GM12878 (cell line): ENCODE measurements around the gene MAMDC4. TPM values are rescaled to one million over a fixed set of nuclear protein-coding genes. Genes with fewer than 3 reads are reported as not detected.

ENCODE experiments used
- CEBPZ ChIP-seq: fragments of 150-350 bp; IDR thresholded peaks from 2 replicates; pipeline ENCODE4 v1.6.1; 2016; ENCODE audit warnings: low read depth, low read length
- E2F8 ChIP-seq: fragments of 450-650 bp; IDR thresholded peaks from 2 replicates; pipeline ENCODE4 v1.6.1; 2018; ENCODE audit warnings: mild to moderate bottlenecking, low read depth, moderate library complexity; ENCODE audit not compliant: partially characterized antibody
- MEF2A ChIP-seq: IDR thresholded peaks from 2 replicates; pipeline ENCODE4 v1.6.1; 2011; ENCODE audit warnings: low read depth, mild to moderate bottlenecking, low read length, moderate library complexity; ENCODE audit not compliant: insufficient read depth
- SUPT20H ChIP-seq: IDR thresholded peaks from 2 replicates; pipeline ENCODE4 v1.6.1; 2011; ENCODE audit warnings: low read depth, mild to moderate bottlenecking, low read length, moderate library complexity, borderline replicate concordance; ENCODE audit not compliant: control insufficient read depth
- TCF7 ChIP-seq: IDR thresholded peaks from 2 replicates; pipeline ENCODE4 v1.6.1; 2014; ENCODE audit warnings: antibody characterized with exemption, borderline replicate concordance
- polyA plus RNA-seq, 11 experiments: library from polyadenylated mRNA; depleted of rRNA in 4 of 11; unstranded in 6 of 11; stranded (reverse) in 5 of 11; fragments of >200 nt; fragmentation: Nextera tagmentation in 4 of 11; fragmentation: Illumina TruSeq in 1 of 11; extraction: Ambion mirVana in 4 of 11; extraction: Trizol in 1 of 11; gene quantifications; 1 replicate in 1 of 11; 2 replicates in 10 of 11; pipeline versions ENCODE4 v1.2.1 to v1.2.3, GENCODE V29; 2011 to 2016; ENCODE audit warnings: inconsistent platforms in 2 of 11, missing spikeins in 2 of 11, low read depth in 1 of 11
- total RNA-seq, 4 experiments: library from RNA; depleted of rRNA in 3 of 4; stranded (reverse); fragments of >200 nt in 3 of 4; fragmentation: Illumina TruSeq in 1 of 4; extraction: Trizol in 1 of 4; gene quantifications; 2 replicates each; pipeline versions ENCODE4 v1.2.1 to v1.2.3, GENCODE V29; 2013 to 2021

MAMDC4 gene
- total and polyA plus RNA-seq, 10 of the 15 experiments (the other 5 are each of a cell fraction or from before 2014, with no cell fraction given) = 0.22 to 5.7 (median 2.4) TPM; not detected in 1

- TF ChIP-seq E2F8 (no peak), SUPT20H (no peak), TCF7 (no peak), MEF2A (no peak), CEBPZ (no peak)
- TF ChIP-seq, all 136 proteins: peak for 0
Observed at GRCh38 chr9:136861874-136862457, 9.8 kb downstream of the MAMDC4 start (continued).
